Natural killer cell treated with Interleukin-12 subunit alpha and Interleukin-12 subunit beta and Interleukin-15 and Interleukin-18, amount 100 ng/mL, for 72 hours (primary cell): ENCODE data around the gene CYP27B1. TPM values are rescaled to one million over a fixed set of nuclear protein-coding genes. Genes with fewer than 3 reads are reported as not detected.

Source experiments
- ATAC-seq, 2 donors: fragments of 150-1000 bp; cut with Tn5 transposase in 1 of 2; sonication (Bioruptor Pico), chemical (Tn5 transposase) in 1 of 2; 2 replicates each; pipeline ENCODE4 v1.10.0; 2021
- DNase-seq: peaks from one replicate; pipeline ENCODE4 v3.0.0; 2022; ENCODE audit warnings: low spot score
- H3K27ac Mint-ChIP-seq, 2 donors: 1 replicate in 1 of 2; 2 replicates in 1 of 2; pipeline ENCODE4 v1.8.0; 2022; ENCODE audit warnings: mixed read lengths in 2 of 2, mild to moderate bottlenecking in 1 of 2, moderate library complexity in 1 of 2
- H3K27me3 Mint-ChIP-seq, 2 donors: 1 replicate in 1 of 2; 2 replicates in 1 of 2; pipeline ENCODE4 v1.8.0; 2022; ENCODE audit warnings: mixed read lengths in 2 of 2
- H3K36me3 Mint-ChIP-seq: one replicate; pipeline ENCODE4 v1.8.0; 2022; ENCODE audit warnings: mixed read lengths
- H3K4me1 Mint-ChIP-seq, 2 donors: 1 replicate in 1 of 2; 2 replicates in 1 of 2; pipeline ENCODE4 v1.8.0; 2022; ENCODE audit warnings: low read depth in 2 of 2, mixed read lengths in 2 of 2, mild to moderate bottlenecking in 1 of 2
- H3K4me3 Mint-ChIP-seq: one replicate; pipeline ENCODE4 v1.8.0; 2022; ENCODE audit warnings: mixed read lengths
- H3K9me3 Mint-ChIP-seq: 2 replicates; pipeline ENCODE4 v1.8.0; 2022; ENCODE audit warnings: mixed read lengths
- total RNA-seq, 2 donors: library from RNA; stranded (reverse); gene quantifications; one replicate each; pipeline ENCODE4 v1.2.3, GENCODE V29; 2022

Gene CYP27B1
- total RNA-seq, 2 donors from 2014 or later, result 11.7 to 18.8 TPM

GRCh38 chr12:57736741-57737466 lies 30.0 kb downstream of the CYP27B1 start:
- H3K4me3 Mint-ChIP-seq, result no peak overlapping the region
- peaks cover 28 to 32% of the 10 kb centered on the region in 2 donors for H3K4me1 Mint-ChIP-seq
- peak overlapping the region in 1 of 2 donors; percentile 57 for H3K27ac Mint-ChIP-seq
- no peaks in the 10 kb centered on the region for H3K9me3 Mint-ChIP-seq
- H3K36me3 Mint-ChIP-seq, result peaks cover 8% of the 10 kb centered on the region
- ATAC-seq, result no peak
- DNase-seq, result no peak
- H3K27me3 Mint-ChIP-seq, result no peaks in the 10 kb centered on the region

DNA sequence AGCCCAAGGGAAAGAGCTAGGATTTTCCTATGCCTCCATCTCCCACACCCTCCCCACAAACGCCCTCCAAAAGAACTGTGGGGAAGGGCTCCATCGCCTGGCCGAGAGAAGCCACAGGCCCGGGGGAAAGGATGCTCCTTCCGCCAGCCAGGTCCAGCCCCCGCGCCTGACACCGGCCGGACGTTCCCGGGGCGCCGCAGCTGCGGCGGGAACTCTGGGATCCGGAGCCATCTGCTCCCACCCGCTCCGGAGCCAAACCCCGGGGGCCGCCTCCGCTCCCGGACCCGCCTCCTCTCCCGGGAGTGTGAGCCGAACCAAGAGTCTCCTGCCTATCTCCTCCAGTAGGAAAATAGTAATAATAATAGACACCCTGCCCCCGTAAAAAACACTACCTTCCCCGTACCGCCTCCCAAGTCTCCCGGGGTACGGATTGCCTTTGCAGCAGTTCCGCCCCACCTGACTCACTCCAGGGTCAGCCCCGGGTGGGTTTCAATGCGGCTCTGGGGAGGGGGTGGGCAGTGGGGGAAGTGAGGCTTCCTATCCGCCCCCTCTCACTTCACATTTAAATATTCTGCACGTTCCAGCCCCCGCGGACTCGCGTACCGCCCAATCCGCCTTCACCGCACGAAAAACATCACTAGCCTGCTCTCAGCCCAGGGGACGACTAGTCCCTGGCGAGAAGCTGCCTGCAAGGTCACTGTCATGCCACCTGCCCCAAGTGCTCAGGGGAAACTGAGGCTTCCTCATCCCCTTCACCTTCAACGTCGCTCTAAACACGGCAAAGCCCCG lies 30.7 kb downstream of the CYP27B1 start:
- H3K4me3 Mint-ChIP-seq, result no peak overlapping the region
- peaks cover 21 to 25% of the 10 kb centered on the region in 2 donors for H3K4me1 Mint-ChIP-seq
- H3K36me3 Mint-ChIP-seq, result peaks cover 8% of the 10 kb centered on the region
- no peaks in the 10 kb centered on the region for H3K27me3 Mint-ChIP-seq
- no peaks in the 10 kb centered on the region for H3K9me3 Mint-ChIP-seq
- DNase-seq (no peak), ATAC-seq (no peak)
- H3K27ac Mint-ChIP-seq, result peak overlapping the region in 1 of 2 donors; percentile 57

- H3K27ac Mint-ChIP-seq, result no peak overlapping the region
- H3K4me1 Mint-ChIP-seq, result peaks cover 13 to 18% of the 10 kb centered on the region in 2 donors
These were observed 31.6 kb downstream of the CYP27B1 start for GRCh38 chr12:57735198-57735855.

GRCh38 chr12:57734591-57734990 lies 32.3 kb downstream of the CYP27B1 start:
- no peaks in the 10 kb centered on the region for H3K9me3 Mint-ChIP-seq
- peak overlapping the region in 1 of 2 donors; percentile 28 for H3K27ac Mint-ChIP-seq
- peaks cover 12 to 17% of the 10 kb centered on the region in 2 donors for H3K4me1 Mint-ChIP-seq
- H3K27me3 Mint-ChIP-seq, result no peaks in the 10 kb centered on the region
- ATAC-seq (no peak), DNase-seq (no peak)
- H3K36me3 Mint-ChIP-seq, result peaks cover 8% of the 10 kb centered on the region
- H3K4me3 Mint-ChIP-seq, result no peak overlapping the region

More at GRCh38 chr12:57735198-57735855, 31.6 kb downstream of the CYP27B1 start:
- Mint-ChIP-seq H3K4me3 (no peak overlapping the region), H3K9me3 (no peaks in the 10 kb centered on the region), H3K36me3 (peaks cover 8% of the 10 kb centered on the region), H3K27me3 (no peaks in the 10 kb centered on the region)
- ATAC-seq (no peak), DNase-seq (no peak)

GRCh38 chr12:57733928-57734327 lies 33.0 kb downstream of the CYP27B1 start:
- no peak overlapping the region for H3K27ac Mint-ChIP-seq
- peaks cover 8% of the 10 kb centered on the region for H3K36me3 Mint-ChIP-seq
- ATAC-seq, result no peak

GRCh38 chr12:57732726-57733593 lies 33.9 kb downstream of the CYP27B1 start:
- Mint-ChIP-seq H3K9me3 (no peaks in the 10 kb centered on the region), H3K36me3 (peaks cover 8% of the 10 kb centered on the region), H3K27me3 (no peaks in the 10 kb centered on the region), H3K4me3 (no peak overlapping the region), H3K4me1 (peaks cover 6 to 10% of the 10 kb centered on the region in 2 donors), H3K27ac (peak overlapping the region in 1 of 2 donors; percentile 39)
- DNase-seq, result no peak
- no peak for ATAC-seq

More at GRCh38 chr12:57733928-57734327, 33.0 kb downstream of the CYP27B1 start:
- no peak for DNase-seq
- Mint-ChIP-seq H3K4me1 (peaks cover 6 to 11% of the 10 kb centered on the region in 2 donors), H3K4me3 (no peak overlapping the region), H3K27me3 (no peaks in the 10 kb centered on the region), H3K9me3 (no peaks in the 10 kb centered on the region)

DNA sequence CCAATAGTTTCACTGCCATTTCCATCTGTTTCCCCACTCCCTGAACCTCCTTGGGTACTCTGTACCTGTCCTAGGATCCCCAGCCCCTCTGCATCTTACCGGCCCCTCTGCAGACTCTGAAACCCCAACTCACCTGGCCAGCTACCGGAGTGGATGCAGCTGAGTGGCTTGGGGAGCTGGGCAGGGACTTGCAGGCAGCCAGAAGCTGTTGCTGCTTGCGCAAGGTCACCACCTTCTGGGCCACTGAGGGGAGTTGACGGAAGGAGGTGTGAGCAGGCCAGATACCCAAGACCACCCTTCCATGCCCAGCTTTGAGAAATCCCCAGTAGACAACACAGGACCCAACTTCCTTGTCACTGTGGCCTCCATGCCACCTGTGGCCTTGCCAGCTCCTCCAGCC lies 34.6 kb downstream of the CYP27B1 start:
- peak overlapping the region in 1 of 2 donors; percentile 39 for H3K27ac Mint-ChIP-seq
- peaks cover 6 to 10% of the 10 kb centered on the region in 2 donors for H3K4me1 Mint-ChIP-seq
- H3K27me3 Mint-ChIP-seq, result no peaks in the 10 kb centered on the region
- DNase-seq, result no peak
- no peak overlapping the region for H3K4me3 Mint-ChIP-seq
- H3K36me3 Mint-ChIP-seq, result peaks cover 8% of the 10 kb centered on the region
- no peak for ATAC-seq
- no peaks in the 10 kb centered on the region for H3K9me3 Mint-ChIP-seq

DNA sequence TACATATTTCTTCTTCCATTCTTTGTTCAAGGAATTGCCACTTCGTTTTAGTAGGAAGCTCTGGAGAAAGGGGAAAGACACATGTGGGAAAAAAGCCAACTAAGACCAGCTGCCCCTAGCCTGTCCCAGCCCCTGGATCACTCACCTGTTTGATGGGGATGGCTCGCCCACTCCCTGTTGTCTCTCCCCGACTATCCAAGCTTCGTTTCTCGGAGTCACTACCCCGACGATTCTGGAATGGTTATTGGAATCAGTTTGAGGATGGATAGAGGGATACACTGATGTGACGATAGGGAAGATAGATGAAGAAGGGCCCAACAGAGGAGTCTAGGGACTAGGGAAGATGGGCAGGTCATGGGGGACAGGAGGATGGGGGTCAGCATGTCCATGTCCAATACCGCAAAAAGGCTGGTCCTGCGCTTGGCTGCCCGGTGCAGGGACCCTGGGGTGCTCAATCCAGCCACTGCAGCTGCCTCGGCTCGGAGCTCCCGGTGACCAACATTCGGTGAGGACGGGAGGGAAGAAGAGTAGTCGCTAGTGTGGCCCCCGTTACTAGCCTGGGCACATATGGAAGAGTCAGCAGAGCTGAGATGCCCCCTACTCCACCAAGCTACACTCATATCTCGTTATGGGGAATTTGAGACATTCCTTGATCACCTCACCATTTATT lies 35.3 kb downstream of the CYP27B1 start:
- Mint-ChIP-seq H3K27me3 (no peaks in the 10 kb centered on the region), H3K4me1 (peaks cover 2 to 6% of the 10 kb centered on the region in 2 donors), H3K4me3 (no peak overlapping the region), H3K9me3 (no peaks in the 10 kb centered on the region), H3K36me3 (peaks cover 8% of the 10 kb centered on the region), H3K27ac (no peak overlapping the region)
- DNase-seq (no peak), ATAC-seq (no peak)

DNA sequence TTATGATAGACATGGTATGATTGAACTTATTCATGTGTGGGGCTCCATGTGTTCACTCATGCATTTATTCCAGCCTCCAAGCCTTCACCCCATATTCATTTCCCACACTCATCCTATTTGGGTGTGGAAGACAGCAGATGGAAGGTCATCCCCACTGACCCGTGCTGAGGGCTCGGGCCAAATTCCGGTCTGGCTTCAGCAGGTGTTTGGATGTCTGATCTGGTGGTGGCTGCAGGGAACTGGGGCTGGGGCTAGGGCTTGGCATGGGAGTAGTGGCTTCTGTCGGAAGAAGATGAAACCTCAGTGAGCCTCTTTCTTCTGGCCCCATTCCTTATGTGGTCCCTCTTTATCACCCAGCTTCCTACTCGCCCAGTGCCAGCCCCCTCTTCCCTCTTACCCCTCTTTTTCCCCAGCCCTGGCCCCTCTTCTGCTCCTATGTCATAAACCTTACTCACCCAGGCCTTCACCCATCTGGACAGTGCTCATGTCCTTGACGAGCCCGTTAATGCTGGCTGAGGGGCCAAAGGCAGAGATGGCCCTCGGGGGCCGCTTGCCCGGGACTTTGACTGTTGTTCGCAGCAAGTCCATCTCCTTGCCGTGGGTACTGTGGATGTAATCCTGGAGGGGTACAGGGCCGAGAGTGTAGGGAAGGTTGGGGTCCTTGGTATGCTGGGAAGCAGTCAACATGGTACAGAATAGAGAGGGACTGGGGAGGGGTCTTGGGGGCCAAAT lies 36.4 kb downstream of the CYP27B1 start:
- H3K36me3 Mint-ChIP-seq, result peaks cover 8% of the 10 kb centered on the region

DNA sequence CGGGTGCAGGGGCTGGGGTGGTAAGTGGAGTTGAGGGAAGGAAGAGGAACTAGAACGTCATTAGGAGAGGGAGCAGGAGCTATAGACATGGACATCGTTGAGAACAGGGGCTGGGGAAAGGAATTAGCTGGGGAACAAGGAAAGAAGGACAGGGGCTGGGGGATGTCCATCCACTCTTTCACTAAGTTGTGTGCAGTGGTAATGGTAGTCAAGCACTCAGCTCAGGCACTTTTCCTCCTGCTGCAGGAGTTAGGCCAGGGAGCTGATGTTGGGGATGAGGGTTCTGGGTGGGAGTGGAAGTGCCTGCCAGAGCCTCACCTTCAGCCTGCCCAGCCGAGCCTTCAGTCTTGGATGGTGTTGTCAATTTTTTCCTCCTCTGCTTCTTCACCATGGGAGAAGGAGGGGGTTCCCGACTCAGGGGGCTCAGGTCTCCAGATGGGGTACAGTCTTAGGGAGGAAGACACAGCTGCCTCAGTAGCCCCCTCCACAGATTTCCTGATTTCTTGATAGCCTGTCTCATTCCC lies 37.5 kb downstream of the CYP27B1 start:
- Mint-ChIP-seq H3K27me3 (no peaks in the 10 kb centered on the region), H3K4me3 (no peak overlapping the region), H3K27ac (no peak overlapping the region), H3K4me1 (peaks cover 4 to 5% of the 10 kb centered on the region in 2 donors), H3K36me3 (peaks cover 1% of the 10 kb centered on the region), H3K9me3 (no peaks in the 10 kb centered on the region)
- ATAC-seq (no peak), DNase-seq (no peak)

More for the DNA sequence above, 36.4 kb downstream of the CYP27B1 start:
- H3K4me3 Mint-ChIP-seq, result no peak overlapping the region
- no peaks in the 10 kb centered on the region for H3K9me3 Mint-ChIP-seq
- peaks cover 0 to 7% of the 10 kb centered on the region in 2 donors for H3K4me1 Mint-ChIP-seq
- H3K27ac Mint-ChIP-seq, result no peak overlapping the region
- DNase-seq, result no peak
- no peaks in the 10 kb centered on the region for H3K27me3 Mint-ChIP-seq
- no peak for ATAC-seq

DNA sequence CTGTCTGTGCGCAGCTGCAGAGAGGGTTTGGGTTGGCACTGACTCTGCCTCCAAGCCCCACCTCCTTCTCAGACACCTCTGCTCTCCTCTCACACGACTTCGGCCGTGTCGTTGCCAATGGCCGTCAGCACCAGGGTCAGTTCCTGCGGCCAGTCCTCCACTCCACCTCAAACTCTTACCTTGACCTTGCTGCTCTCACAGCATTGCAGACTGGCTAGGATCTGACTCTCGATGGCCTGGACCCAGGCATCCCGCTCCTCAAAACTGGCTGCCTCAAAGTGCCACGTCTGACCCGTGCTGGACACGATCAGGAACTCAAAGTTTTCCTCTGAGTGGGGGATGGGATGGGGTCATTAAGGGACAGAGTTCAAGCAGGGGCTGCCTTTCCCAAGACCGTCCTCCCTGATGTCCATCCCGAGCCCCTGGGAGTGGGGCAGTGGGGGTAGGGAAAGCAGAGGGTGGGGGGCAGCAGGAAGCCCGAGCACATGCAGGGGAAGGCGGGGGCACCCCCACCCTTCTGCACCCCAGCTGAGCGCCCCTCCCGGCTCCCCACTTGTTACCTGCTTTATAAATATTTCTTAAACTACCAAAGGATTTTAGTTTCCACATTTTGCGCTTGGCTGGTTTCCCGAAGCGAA lies 39.0 kb downstream of the CYP27B1 start:
- peaks cover 5 to 7% of the 10 kb centered on the region in 2 donors for H3K4me1 Mint-ChIP-seq

More for the DNA sequence above, 39.0 kb downstream of the CYP27B1 start:
- no peaks in the 10 kb centered on the region for H3K27me3 Mint-ChIP-seq
- H3K27ac Mint-ChIP-seq, result no peak overlapping the region
- no peak for DNase-seq
- no peaks in the 10 kb centered on the region for H3K36me3 Mint-ChIP-seq
- no peak for ATAC-seq
- H3K9me3 Mint-ChIP-seq, result no peaks in the 10 kb centered on the region
- H3K4me3 Mint-ChIP-seq, result no peak overlapping the region
